GM23248 (cell line): ENCODE results near the gene GHITM.
"Not testable (repeated sequence)": the region's sequence is repeated elsewhere in the genome, so short reads cannot be mapped to it uniquely, and the experiment has no call there.

Source experiments
- EZH2 ChIP-seq: fragments of 200-600 bp; sonication (generic); IDR thresholded peaks from 2 replicates; pipeline ENCODE4 v1.6.1; 2018; ENCODE audit warnings: antibody characterized with exemption, mild to moderate bottlenecking; ENCODE audit not compliant: insufficient read depth, poor library complexity, severe bottlenecking
- EZH2phosphoT487 ChIP-seq: fragments of 200-600 bp; sonication (generic); IDR thresholded peaks from 2 replicates; pipeline ENCODE4 v1.6.1; 2018; ENCODE audit warnings: antibody characterized with exemption, moderate library complexity, mild to moderate bottlenecking, low read depth; ENCODE audit not compliant: insufficient read depth

- TF ChIP-seq EZH2phosphoT487, EZH2: not testable (repeated sequence)
Observed at GRCh38 chr10:84117204-84117603, 22.1 kb upstream of the GHITM start.
